Heart right ventricle (tissue), 16 donors: ENCODE results near the gene LENEP. TPM values are rescaled to one million over a fixed set of nuclear protein-coding genes. Genes with fewer than 3 reads are reported as not detected.

Experiments
- ATAC-seq, 8 donors: fragments of 200-7000 bp; cut with Tn5 transposase; one replicate each; pipeline ENCODE4 v1.9.1; 2020; ENCODE audit warnings: mild to moderate bottlenecking in 8 of 8, moderate library complexity in 8 of 8, moderate number of reproducible peaks in 1 of 8
- DNase-seq, 2 donors: peaks; one replicate each; pipeline ENCODE4 v3.0.0-alpha.2; 2020
- H3K27ac ChIP-seq, 10 donors: fragments of 200-600 bp; sonication (generic) in 2 of 10; one replicate each; pipeline versions ENCODE4 v1.5.0 to v1.8.0; 2020 to 2022; ENCODE audit warnings: mild to moderate bottlenecking in 3 of 10
- H3K27me3 ChIP-seq, 7 donors: fragments of 200-600 bp; one replicate each; pipeline ENCODE4 v1.8.0; 2021 to 2022; ENCODE audit warnings: mild to moderate bottlenecking in 2 of 7
- H3K36me3 ChIP-seq, 9 donors: fragments of 200-600 bp; sonication (generic) in 1 of 9; one replicate each; pipeline versions ENCODE4 v1.5.0 to v1.8.0; 2020 to 2022; ENCODE audit warnings: mild to moderate bottlenecking in 2 of 9
- H3K4me1 ChIP-seq, 9 donors: fragments of 200-600 bp; sonication (generic) in 1 of 9; one replicate each; pipeline versions ENCODE4 v1.5.0 to v1.8.0; 2020 to 2022; ENCODE audit warnings: mild to moderate bottlenecking in 4 of 9
- H3K4me3 ChIP-seq, 10 donors: fragments of 200-600 bp; sonication (generic) in 2 of 10; one replicate each; pipeline versions ENCODE4 v1.5.0 to v1.8.0; 2020 to 2022; ENCODE audit warnings: mild to moderate bottlenecking in 7 of 10, moderate library complexity in 2 of 10
- H3K9me3 ChIP-seq, 11 donors: fragments of 200-600 bp in 10 of 11; sonication (generic) in 2 of 11; one replicate each; pipeline versions ENCODE4 v1.5.0 to v1.8.0; 2013 to 2022; ENCODE audit warnings: mild to moderate bottlenecking in 2 of 11, control low read depth in 1 of 11, moderate library complexity in 1 of 11
- WGBS, 2 donors: extraction: QIAGEN DNeasy Blood & Tissue Kit; methylation state at CpG; one replicate each; pipeline ENCODE4 v1.1.7; 2013; ENCODE audit warnings: inconsistent platforms in 1 of 2; 5-methylcytosine and 5-hydroxymethylcytosine counted together
- intact Hi-C, 10 donors: fragments of 100-400 bp; cut with DNase I; formaldehyde crosslinking; loops; one replicate each; pipeline versions ENCODE4 v1.11.1 to v1.14.2; 2022
- polyA plus RNA-seq, 2 donors: library from polyadenylated mRNA; stranded (reverse); fragments of 200-250 nt; gene quantifications; one replicate each; pipeline ENCODE4 v1.2.3, GENCODE V29; 2013
- total RNA-seq, 10 donors: library from RNA; stranded (reverse); fragmentation: NEBNext Ultra II Directional in 3 of 10; extraction: Animal tissue kit (Norgen Biotek cat#: 25700) in 3 of 10; gene quantifications; one replicate each; pipeline versions ENCODE4 v1.2.1 to v1.2.4, GENCODE V29; 2021 to 2023
- TF ChIP-seq, protein P1 (sequence below), 9 donors: fragments of 200-600 bp; sonication (generic) in 2 of 9; IDR thresholded peaks; one replicate each; pipeline versions ENCODE4 v1.5.0 to v1.8.0; 2021 to 2022; ENCODE audit warnings: antibody characterized with exemption in 9 of 9, mild to moderate bottlenecking in 5 of 9, moderate library complexity in 1 of 9
- donor health status: Arrhythmogenic right ventricular cardiomyopathy.
- donor health status: ischemic (EF 13 %, LVEDD 7.1; RV severe dilation, severe dysfunction).
- donor health status: healthy with polysubstance abuse.
- donor health status: DM: no; HTN: yes; CAD: no.
- donor health status: DM: no; HTN: no; CAD: no.
- donor health status: ischemic (EF 25% LVEDD 6.9; RV normal size, moderate dysfunction).
- donor health status: ischemic (EF 25% LVEDD 5.7; RV mildly dilated, moderate dysfunction).
- donor health status: healthy.
- donor health status: DM: yes; HTN: yes; CAD: no.
- donor health status: Ischemic cardiomyopathy.
- donor health status: ischemic (EF 35%, LVEDD 5.7; RV mildly dilated, moderate dysfunction).
- donor health status: nonischemic (EF 11% LVEDD 7.7; RV severe dilation, severe dysfunction).
- donor health status: DM: yes; HTN: yes; CAD: no.
- donor health status: PGD.
- donor health status: ischemic (EF 29% LVEDD 5.4; RV normal size, mild dysfunction).
- donor health status: nonischemic (EF 23%, LVEDD 6.1; RV moderate dilation, normal function).

The LENEP gene
- total and polyA plus RNA-seq, 12 donors = not detected

DNA sequence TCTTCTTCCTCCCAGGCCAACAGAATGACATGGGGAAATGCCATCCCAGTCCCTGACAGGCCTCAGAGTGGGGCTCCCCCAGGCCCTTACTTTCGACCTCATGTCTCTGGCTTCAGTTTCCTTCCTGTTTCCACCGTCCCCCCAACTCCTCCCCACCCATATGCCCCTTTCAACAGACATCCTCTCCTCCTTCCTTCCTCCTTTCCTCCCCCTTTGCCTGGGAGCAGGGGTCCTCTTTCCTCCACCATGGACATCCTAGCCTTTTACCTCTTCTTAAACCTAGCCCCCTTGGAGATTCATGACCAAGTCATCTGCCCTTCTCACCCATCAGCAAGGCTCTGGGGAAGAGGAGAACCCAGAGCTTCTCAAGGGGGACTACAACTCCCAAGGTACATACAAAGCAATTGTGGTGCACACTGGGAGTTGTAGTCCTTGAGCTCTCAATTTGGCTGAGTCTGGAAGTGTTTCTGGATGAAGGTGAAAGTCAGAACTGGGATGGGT is 13.3 kb downstream of the LENEP start:
- H3K27ac ChIP-seq = peak overlapping the region in 9 of 10 donors; percentile 63 to 98 (median 96)
- peak overlapping the region in 1 of 10 donors; percentile 14 for H3K4me3 ChIP-seq
- H3K36me3 ChIP-seq = no peaks in the 10 kb centered on the region
- 39 to 45% methylated on average over 2 of the region's 2 CpGs for WGBS, 2 donors
- H3K27me3 ChIP-seq = no peaks in the 10 kb centered on the region
- TF ChIP-seq, protein P1, sequence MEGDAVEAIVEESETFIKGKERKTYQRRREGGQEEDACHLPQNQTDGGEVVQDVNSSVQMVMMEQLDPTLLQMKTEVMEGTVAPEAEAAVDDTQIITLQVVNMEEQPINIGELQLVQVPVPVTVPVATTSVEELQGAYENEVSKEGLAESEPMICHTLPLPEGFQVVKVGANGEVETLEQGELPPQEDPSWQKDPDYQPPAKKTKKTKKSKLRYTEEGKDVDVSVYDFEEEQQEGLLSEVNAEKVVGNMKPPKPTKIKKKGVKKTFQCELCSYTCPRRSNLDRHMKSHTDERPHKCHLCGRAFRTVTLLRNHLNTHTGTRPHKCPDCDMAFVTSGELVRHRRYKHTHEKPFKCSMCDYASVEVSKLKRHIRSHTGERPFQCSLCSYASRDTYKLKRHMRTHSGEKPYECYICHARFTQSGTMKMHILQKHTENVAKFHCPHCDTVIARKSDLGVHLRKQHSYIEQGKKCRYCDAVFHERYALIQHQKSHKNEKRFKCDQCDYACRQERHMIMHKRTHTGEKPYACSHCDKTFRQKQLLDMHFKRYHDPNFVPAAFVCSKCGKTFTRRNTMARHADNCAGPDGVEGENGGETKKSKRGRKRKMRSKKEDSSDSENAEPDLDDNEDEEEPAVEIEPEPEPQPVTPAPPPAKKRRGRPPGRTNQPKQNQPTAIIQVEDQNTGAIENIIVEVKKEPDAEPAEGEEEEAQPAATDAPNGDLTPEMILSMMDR (IDR thresholded peaks at IDR 0.05) = no peak
- DNase-seq (no peak), ATAC-seq (no peak)
- no peaks in the 10 kb centered on the region for H3K9me3 ChIP-seq
- intact Hi-C loops = loop anchor here in 1 of 10 donors (10.0 kb wide), 1 partner anchor 58 kb away; the partner anchor contains the start of gene EFNA4
- H3K4me1 ChIP-seq = peaks cover 26 to 79% (median 66%) of the 10 kb centered on the region in 9 donors

DNA sequence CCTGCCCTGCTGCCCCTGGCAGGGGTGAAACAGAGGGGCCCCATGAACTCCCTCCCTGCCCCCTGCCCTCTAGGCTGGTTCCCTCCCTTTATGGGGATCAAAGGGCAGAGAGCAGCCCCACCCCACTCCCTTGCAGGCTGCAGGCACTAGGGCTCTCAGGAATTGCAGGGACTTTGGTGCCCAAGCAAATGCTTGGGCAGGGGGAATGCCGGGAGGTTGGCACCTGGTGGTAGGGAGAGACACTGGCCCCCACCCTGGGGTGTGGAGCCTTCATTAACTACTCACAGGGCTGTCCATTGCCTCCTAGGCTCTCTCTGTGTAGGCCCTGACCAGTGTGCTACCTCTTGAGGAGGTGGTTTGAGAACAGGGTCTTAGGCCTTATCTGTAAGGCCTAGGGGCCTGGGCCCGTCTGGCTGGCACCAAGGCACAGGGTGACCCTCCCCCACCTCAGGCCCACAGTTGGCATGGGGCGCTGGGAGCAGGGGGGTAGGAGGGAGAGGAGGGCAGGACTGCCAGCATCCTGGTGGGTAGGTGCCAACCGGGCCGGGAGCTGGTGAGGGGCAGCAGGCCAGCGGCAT is 14.0 kb downstream of the LENEP start:
- H3K27ac ChIP-seq = peak overlapping the region; percentile 19 to 98 (median 95)
- WGBS, 2 donors = 44 to 51% methylated on average over 6 of the region's 6 CpGs
- DNase-seq (peak; percentile 69 to 75), ATAC-seq (peak; percentile 14 to 53 (median 34))
- peaks cover 26 to 86% (median 73%) of the 10 kb centered on the region in 9 donors for H3K4me1 ChIP-seq
- TF ChIP-seq, protein P1 (IDR thresholded peaks at IDR 0.05) = no peak
- intact Hi-C loops = loop anchor here in 1 of 10 donors (10.0 kb wide), 1 partner anchor 57 kb away; the partner anchor contains the start of gene EFNA4
- H3K4me3 ChIP-seq = peak overlapping the region in 3 of 10 donors; percentile 25 to 54 (median 28)
- no peaks in the 10 kb centered on the region for H3K9me3 ChIP-seq
- H3K27me3 ChIP-seq = no peaks in the 10 kb centered on the region
- no peaks in the 10 kb centered on the region for H3K36me3 ChIP-seq

DNA sequence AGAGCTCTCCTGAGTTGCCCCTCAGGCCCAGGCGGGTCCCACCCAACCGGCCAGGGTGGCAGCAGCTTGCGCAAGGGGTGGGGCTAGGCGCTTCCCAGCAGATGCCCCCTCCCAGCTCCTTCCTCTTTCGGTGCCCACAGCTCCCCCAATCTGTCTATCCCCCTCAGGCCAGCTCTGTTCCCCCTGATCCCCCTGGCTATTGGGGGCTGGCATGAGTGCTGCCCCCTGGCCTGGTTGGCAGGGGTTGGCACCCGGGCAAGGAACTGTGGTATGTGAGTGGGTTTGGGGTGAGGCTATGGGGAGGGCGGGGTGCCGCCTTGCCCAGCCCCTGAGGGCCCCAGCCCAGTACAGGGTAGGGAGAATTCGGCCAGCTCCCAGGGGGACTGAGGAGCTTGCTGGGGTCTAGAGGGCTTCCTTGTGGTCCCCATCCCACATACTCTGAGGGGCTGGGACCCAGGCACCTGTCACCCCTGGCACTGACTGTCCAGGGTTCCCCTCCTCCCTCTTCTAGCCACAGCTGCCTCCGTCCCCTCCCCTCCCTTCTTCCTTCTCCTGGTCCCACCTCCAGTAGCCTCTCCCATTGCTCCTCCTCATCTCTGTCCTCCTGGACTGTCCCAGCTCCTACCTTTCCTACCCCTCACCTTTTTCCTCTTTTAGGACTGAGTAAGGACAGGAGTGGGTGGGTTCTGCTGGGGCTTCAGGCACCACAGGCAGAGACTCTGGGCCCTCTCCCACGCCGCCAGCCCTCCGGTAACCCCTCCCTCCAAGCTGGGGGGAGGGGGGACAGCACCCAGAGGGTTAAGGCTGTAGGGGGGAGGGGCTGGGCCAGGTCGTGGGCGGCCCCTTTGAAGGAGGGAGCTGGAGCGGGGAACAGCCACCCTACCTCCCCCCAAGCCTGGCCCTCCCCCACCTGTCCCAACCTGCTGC is 14.9 kb downstream of the LENEP start:
- H3K4me3 ChIP-seq = peak overlapping the region in 7 of 10 donors; percentile 1 to 54 (median 25)
- H3K4me1 ChIP-seq = peaks cover 26 to 95% (median 81%) of the 10 kb centered on the region in 9 donors
- intact Hi-C loops = loop anchor here in 1 of 10 donors (10.0 kb wide), 1 partner anchor 57 kb away; the partner anchor contains the start of gene EFNA4

More for the DNA sequence above, 14.9 kb downstream of the LENEP start:
- peaks cover 0 to 4% (median 0%) of the 10 kb centered on the region in 9 donors for H3K36me3 ChIP-seq
- TF ChIP-seq, protein P1 (IDR thresholded peaks at IDR 0.05) = no peak
- DNase-seq (no peak), ATAC-seq (peak in 1 of 8 donors; percentile 2)
- no peaks in the 10 kb centered on the region for H3K27me3 ChIP-seq
- H3K27ac ChIP-seq = peak overlapping the region; percentile 19 to 98 (median 95)
- no peaks in the 10 kb centered on the region for H3K9me3 ChIP-seq
- WGBS, 2 donors = 62 to 72% methylated on average over 16 of the region's 16 CpGs
